Dendritic cell treated with granulocyte-macrophage colony-stimulating factor and Interleukin-4, amounts not matched to agents 40 ng/mL and 50 ng/mL, for 4 days (primary cell): ENCODE results near the gene ZNF274.
"Not testable (repeated sequence)": the region's sequence is repeated elsewhere in the genome, so short reads cannot be mapped to it uniquely, and the experiment has no call there.

Experiments used
- H3K27ac Mint-ChIP-seq: one replicate; pipeline ENCODE4 v1.8.0; 2022; ENCODE audit warnings: mild to moderate bottlenecking, mixed read lengths
- H3K27me3 Mint-ChIP-seq: one replicate; pipeline ENCODE4 v1.8.0; 2022; ENCODE audit warnings: mild to moderate bottlenecking, mixed read lengths
- H3K36me3 Mint-ChIP-seq: one replicate; pipeline ENCODE4 v1.8.0; 2022; ENCODE audit warnings: low read depth, mixed read lengths
- H3K4me1 Mint-ChIP-seq: one replicate; pipeline ENCODE4 v1.8.0; 2022; ENCODE audit warnings: low read depth, mixed read lengths
- H3K4me3 Mint-ChIP-seq: one replicate; pipeline ENCODE4 v1.8.0; 2022; ENCODE audit warnings: mild to moderate bottlenecking, moderate library complexity, mixed read lengths
- H3K9me3 Mint-ChIP-seq: one replicate; pipeline ENCODE4 v1.8.0; 2022; ENCODE audit warnings: mixed read lengths
- intact Hi-C: fragments of 100-400 bp; cut with micrococcal nuclease; formaldehyde crosslinking; loops from one replicate; pipeline ENCODE4 v1.15.0; 2022

ZNF274 gene

DNA sequence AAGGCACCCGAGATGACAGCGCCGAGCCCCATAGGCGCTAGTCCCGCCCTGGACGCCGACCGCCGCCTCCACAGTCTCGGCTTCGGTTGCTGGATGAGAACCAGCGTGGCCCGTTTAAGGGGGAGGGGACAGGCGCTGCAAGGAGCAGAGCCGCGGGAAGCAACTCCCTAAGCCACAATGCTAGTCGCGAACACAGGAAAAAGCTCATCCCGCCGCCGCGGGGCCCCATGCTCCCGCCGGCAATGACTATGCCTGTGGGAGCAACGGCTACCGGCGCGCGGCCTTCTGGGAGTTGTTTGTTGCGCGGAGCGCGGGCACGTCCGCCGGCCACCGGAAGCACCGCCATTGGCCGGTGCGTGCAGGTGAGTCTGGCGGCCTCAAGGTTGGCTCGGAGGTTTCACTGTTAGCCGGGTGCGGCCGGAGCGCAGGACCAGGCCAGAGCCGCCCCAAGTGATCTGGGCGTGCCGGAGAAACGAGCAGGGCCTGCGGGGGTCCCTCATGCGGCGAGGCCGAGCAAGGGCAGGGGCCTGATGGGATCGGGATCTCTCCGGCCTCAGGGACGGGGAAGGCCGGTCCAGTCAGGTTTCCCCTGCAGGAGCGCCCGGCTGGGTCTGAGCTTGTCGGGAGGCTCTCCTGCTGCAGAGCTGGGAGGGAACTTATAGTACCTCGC lies 45.9 kb downstream of the ZNF274 start, which contains the start of gene ZNF544:
TSS of gene ZNF544 (plus strand) at position 330 of the 670 bp plus-strand sequence. CDS start 15,110 bp downstream, outside the sequence.
- peaks cover 66% of the 10 kb centered on the region for H3K9me3 Mint-ChIP-seq
- H3K4me3 Mint-ChIP-seq = peak within 1 kb of the TSS; percentile 95
- peak within 1 kb of the TSS; percentile 88 for H3K27ac Mint-ChIP-seq
- peaks cover 56% of the 10 kb centered on the region for H3K36me3 Mint-ChIP-seq
- intact Hi-C loops = loop anchor here (5.0 kb wide), 1 partner anchor 64 kb away; no protein-coding TSS in a partner anchor
- H3K27me3 Mint-ChIP-seq = no peaks in the 10 kb centered on the region
- H3K4me1 Mint-ChIP-seq = peaks cover 30% of the 10 kb centered on the region

DNA sequence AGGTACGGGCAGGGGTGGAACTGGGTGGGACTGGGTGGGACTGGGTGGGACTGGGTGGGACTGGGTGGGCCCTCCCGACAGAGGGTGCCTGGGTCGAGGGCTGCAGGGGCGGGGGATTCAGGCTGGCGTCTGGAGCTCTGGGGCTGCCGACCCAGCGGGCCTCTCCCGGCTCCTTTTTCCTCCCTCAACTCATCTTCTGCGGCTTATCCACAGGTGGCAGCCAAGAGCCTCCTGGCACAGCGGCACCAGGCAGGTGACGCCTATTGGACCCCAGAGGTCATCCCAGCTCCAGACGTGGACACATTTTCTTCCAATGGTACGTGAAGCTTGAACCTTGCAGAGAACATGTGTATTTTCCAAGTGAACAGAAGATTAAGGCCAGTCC lies 46.4 kb downstream of the ZNF274 start:
- H3K27ac Mint-ChIP-seq = peak overlapping the region; percentile 88
- peaks cover 30% of the 10 kb centered on the region for H3K4me1 Mint-ChIP-seq
- H3K9me3 Mint-ChIP-seq = peaks cover 66% of the 10 kb centered on the region
- intact Hi-C loops = loop anchor here (5.0 kb wide), 1 partner anchor 63 kb away; no protein-coding TSS in a partner anchor
- H3K36me3 Mint-ChIP-seq = peaks cover 61% of the 10 kb centered on the region
- peak overlapping the region; percentile 95 for H3K4me3 Mint-ChIP-seq
- H3K27me3 Mint-ChIP-seq = no peaks in the 10 kb centered on the region

DNA sequence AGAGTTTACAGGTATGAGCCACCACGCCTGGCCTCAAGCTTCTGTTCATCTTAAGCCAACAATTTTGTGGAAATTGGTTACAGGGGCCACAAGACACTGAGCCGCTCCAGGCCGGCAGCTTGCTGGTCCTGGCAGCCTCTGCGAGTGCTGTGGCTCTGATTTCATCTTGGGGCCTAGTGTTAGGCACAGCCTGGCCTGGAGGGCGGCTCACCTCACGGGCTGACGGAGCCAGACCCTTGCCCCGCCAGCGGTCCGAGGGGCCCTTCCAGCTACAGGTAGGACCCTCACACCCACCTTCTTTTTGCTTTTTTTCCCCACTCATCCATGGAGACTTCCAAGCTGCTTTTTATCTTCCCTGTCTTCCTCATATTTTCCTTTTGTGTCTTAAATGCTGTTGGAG lies 54.5 kb downstream of the ZNF274 start:
- Mint-ChIP-seq H3K36me3 (peaks cover 95% of the 10 kb centered on the region), H3K27me3 (no peaks in the 10 kb centered on the region), H3K4me1 (no peaks in the 10 kb centered on the region), H3K27ac (no peak overlapping the region), H3K9me3 (peaks cover 93% of the 10 kb centered on the region), H3K4me3 (no peak overlapping the region)
- intact Hi-C loops = no loop called here

DNA sequence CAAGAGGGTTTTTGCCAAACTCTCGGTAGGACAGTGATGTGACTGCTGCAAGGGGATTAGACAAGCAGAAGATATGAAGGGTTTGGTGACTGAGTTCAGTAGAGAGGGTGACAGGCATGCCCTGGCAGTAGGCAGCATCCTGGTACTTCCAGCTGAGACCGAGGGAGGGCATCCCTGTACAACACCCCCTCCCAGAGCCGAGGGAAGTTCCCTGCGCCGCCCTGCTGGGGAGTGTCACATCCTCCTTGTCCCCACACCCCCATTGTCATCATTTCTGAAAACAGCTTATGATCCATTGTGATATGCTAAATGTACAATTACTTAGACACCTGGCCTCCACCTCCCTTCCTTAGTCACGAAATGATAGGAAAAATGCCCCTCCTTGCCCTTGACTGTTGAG lies 60.5 kb downstream of the ZNF274 start:
- Mint-ChIP-seq H3K27me3 (no peaks in the 10 kb centered on the region), H3K36me3 (peaks cover 100% of the 10 kb centered on the region), H3K4me1 (no peaks in the 10 kb centered on the region), H3K9me3 (peaks cover 99% of the 10 kb centered on the region), H3K4me3 (no peak overlapping the region), H3K27ac (no peak overlapping the region)
- intact Hi-C loops = no loop called here

DNA sequence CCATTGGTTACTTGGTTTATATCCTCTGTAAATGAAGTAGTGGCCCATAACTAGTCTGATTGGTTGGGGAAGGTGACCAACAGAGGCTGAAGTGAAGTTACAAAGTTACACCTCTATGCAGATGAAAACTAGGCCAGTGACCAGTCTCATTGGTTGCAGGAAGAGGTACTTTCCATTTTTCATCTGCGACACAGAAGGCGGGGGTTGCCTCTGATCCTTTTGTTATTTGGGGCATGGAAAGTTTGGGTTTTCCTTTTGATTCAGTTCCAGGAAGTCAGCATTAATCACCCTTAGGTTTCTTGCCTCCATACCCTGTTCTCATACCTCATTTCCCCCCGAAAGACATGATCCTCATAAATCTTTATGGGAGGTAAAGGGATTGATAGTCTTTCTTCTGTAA lies 66.0 kb downstream of the ZNF274 start:
- Mint-ChIP-seq H3K27me3 (no peaks in the 10 kb centered on the region), H3K4me3 (no peak overlapping the region), H3K9me3 (peaks cover 92% of the 10 kb centered on the region), H3K36me3 (peaks cover 100% of the 10 kb centered on the region), H3K27ac (no peak overlapping the region), H3K4me1 (no peaks in the 10 kb centered on the region)
- intact Hi-C loops = no loop called here

DNA sequence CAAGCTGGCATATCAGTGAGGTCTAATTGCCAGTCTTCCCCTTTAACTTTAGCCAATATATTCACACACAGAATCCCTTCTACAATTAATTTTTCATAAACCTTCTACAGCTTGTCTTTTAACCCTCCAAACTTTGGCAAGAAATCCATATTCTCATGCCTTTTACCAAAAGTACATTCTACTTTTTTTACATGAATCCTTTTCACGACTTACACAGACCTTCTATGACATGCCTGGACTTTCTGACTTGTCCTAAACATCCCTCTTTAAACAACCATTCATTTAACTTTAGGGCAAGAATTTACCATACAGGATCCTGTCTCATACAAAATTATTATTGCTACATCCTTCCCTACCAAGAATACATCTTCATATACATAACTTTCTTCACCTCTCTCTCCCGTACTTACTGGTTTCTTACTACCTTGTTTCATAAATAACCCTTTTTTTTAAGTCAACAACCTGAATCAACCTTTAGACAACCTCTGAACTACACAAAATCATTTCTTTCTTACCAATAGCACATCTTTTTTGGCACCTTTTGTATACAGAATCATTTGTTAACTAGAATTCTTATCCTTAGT lies 69.3 kb downstream of the ZNF274 start:
- H3K27me3 Mint-ChIP-seq = no peaks in the 10 kb centered on the region
- H3K36me3 Mint-ChIP-seq = peaks cover 100% of the 10 kb centered on the region
- no peak overlapping the region for H3K27ac Mint-ChIP-seq
- intact Hi-C loops = no loop called here
- peaks cover 92% of the 10 kb centered on the region for H3K9me3 Mint-ChIP-seq
- no peak overlapping the region for H3K4me3 Mint-ChIP-seq
- H3K4me1 Mint-ChIP-seq = no peaks in the 10 kb centered on the region

DNA sequence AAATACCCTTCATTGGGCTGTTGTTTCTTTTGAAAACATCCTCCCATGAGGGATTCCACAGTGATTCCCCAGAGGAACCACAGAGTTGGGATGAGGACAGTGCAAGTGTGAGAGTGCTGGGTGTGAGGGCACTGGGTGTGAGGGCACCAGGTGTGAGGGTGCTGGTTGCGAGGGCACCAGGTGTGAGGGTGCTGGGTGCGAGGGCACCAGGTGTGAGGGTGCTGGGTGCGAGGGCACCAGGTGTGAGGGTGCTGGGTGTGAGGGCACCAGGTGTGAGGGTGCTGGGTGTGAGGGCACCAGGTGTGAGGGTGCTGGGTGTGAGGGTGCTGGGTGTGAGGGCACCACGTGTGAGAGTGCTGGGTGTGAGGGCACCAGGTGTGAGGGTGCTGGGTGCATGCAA lies 75.4 kb downstream of the ZNF274 start:
- H3K27ac Mint-ChIP-seq, H3K27me3 Mint-ChIP-seq, H3K4me1 Mint-ChIP-seq, intact Hi-C loops, H3K4me3 Mint-ChIP-seq: not testable (repeated sequence)
- peaks cover 100% of the 10 kb centered on the region for H3K36me3 Mint-ChIP-seq
- peaks cover 95% of the 10 kb centered on the region for H3K9me3 Mint-ChIP-seq

DNA sequence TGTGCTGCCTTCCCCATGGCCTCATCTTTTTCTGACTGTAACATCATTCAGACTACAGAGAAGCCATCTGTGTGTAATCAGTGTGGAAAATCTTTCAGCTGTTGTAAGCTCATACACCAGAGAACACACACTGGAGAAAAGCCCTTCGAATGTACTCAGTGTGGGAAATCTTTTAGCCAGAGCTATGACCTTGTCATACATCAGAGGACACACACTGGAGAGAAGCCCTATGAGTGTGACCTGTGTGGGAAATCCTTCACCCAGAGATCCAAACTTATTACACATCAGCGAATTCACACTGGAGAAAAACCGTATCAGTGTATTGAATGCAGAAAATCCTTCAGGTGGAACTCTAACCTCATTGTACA lies 78.7 kb downstream of the ZNF274 start:
- no peak overlapping the region for H3K4me3 Mint-ChIP-seq
- no peaks in the 10 kb centered on the region for H3K27me3 Mint-ChIP-seq
- intact Hi-C loops = no loop called here
- peaks cover 92% of the 10 kb centered on the region for H3K9me3 Mint-ChIP-seq
- peaks cover 100% of the 10 kb centered on the region for H3K36me3 Mint-ChIP-seq
- H3K27ac Mint-ChIP-seq = no peak overlapping the region
- H3K4me1 Mint-ChIP-seq = no peaks in the 10 kb centered on the region

DNA sequence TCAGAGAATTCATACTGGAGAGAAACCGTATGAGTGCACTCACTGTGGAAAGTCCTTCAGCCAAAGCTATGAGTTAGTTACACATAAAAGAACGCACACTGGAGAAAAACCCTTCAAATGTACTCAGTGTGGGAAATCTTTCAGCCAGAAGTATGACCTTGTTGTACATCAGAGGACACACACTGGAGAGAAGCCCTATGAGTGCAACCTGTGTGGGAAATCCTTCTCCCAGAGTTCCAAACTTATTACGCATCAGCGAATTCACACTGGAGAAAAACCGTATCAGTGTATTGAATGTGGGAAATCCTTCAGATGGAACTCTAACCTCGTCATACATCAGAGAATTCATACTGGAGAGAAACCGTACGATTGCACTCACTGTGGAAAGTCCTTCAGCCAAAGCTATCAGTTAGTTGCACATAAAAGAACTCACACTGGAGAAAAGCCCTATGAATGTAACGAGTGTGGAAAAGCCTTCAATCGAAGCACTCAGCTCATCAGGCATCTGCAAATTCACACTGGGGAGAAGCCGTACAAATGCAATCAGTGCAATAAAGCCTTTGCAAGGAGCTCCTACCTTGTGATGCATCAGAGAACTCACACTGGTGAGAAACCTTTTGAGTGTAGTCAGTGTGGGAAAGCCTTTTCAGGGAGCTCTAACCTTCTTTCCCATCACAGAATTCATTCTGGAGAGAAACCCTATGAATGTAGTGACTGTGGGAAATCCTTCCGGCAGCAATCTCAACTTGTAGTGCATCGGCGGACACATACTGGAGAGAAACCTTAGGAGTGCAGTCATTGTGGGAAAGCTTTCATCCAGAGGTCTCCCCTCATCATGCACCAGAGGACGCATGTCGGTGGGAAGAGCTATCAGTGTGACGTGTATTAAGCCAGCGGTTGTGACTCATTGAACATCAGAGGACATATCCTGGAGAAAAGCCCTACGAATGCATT lies 79.4 kb downstream of the ZNF274 start:
- intact Hi-C loops = no loop called here

DNA sequence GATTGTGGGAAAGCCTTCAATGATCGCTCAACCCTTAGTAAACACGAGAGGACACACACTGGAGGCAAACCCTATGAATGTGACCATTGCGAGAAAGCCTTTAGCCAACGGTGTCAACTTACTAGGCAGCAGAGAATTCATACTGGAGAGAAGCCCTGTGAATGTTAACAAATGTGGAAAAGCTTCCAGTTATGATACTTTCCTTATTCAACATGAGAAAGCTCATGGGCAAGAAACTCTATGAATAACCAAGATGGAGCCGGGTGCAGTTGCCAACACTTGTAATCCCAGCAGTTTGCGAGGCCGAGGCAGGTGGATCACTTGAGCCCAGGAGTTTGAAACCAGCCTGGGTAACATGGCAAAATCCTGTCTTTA lies 80.0 kb downstream of the ZNF274 start:
- H3K27ac Mint-ChIP-seq = no peak overlapping the region
- intact Hi-C loops = no loop called here
- H3K9me3 Mint-ChIP-seq = peaks cover 90% of the 10 kb centered on the region
- H3K4me1 Mint-ChIP-seq = no peaks in the 10 kb centered on the region
- peaks cover 100% of the 10 kb centered on the region for H3K36me3 Mint-ChIP-seq
- H3K4me3 Mint-ChIP-seq = no peak overlapping the region
- no peaks in the 10 kb centered on the region for H3K27me3 Mint-ChIP-seq

More for the DNA sequence above, 79.4 kb downstream of the ZNF274 start:
- no peak overlapping the region for H3K4me3 Mint-ChIP-seq
- peaks cover 91% of the 10 kb centered on the region for H3K9me3 Mint-ChIP-seq
- no peak overlapping the region for H3K27ac Mint-ChIP-seq
- peaks cover 100% of the 10 kb centered on the region for H3K36me3 Mint-ChIP-seq
- no peaks in the 10 kb centered on the region for H3K4me1 Mint-ChIP-seq
- H3K27me3 Mint-ChIP-seq = no peaks in the 10 kb centered on the region
